Progenitor cell of endocrine pancreas (in vitro differentiated cells): ENCODE results near the gene ZNF865. TPM values are rescaled to one million over a fixed set of nuclear protein-coding genes. Genes with fewer than 3 reads are reported as not detected.
A peak's percentile ranks its signal among the peaks of the same experiment; 100 is the strongest.

ENCODE experiments used
- DNase-seq: peaks from one replicate; pipeline ENCODE4 v3.0.0; 2021; ENCODE audit warnings: low spot score; ENCODE audit not compliant: unreplicated experiment
- H3K27ac Mint-ChIP-seq: 2 replicates; pipeline ENCODE4 v1.8.0; 2021; ENCODE audit warnings: mild to moderate bottlenecking, moderate library complexity, mixed read lengths
- H3K27me3 Mint-ChIP-seq: 2 replicates; pipeline ENCODE4 v1.8.0; 2021; ENCODE audit warnings: mixed read lengths
- H3K36me3 Mint-ChIP-seq: 2 replicates; pipeline ENCODE4 v1.8.0; 2022; ENCODE audit warnings: mixed read lengths; ENCODE audit not compliant: insufficient read depth
- H3K4me1 Mint-ChIP-seq: 2 replicates; pipeline ENCODE4 v1.8.0; 2021; ENCODE audit warnings: low read depth, mixed read lengths
- H3K4me3 Mint-ChIP-seq: 2 replicates; pipeline ENCODE4 v1.8.0; 2021; ENCODE audit warnings: low read depth, mild to moderate bottlenecking, moderate library complexity, mixed read lengths
- H3K9me3 Mint-ChIP-seq: 2 replicates; pipeline ENCODE4 v1.8.0; 2021; ENCODE audit warnings: low read depth, mixed read lengths
- CTCF ChIP-seq: fragments of 200-600 bp; sonication (generic); IDR thresholded peaks from one replicate; pipeline ENCODE4 v1.5.0; 2021; ENCODE audit warnings: antibody characterized with exemption, mild to moderate bottlenecking; ENCODE audit not compliant: unreplicated experiment
- total RNA-seq: library from RNA; stranded (reverse); gene quantifications from 2 replicates; pipeline ENCODE4 v1.2.1, GENCODE V29; 2021

Gene ZNF865
- total RNA-seq, 1 donor from 2014 or later = 19.9 TPM

GRCh38 chr19:55576746-55577145 lies 28.7 kb upstream of the ZNF865 start:
- Mint-ChIP-seq H3K27me3 (no peaks in the 10 kb centered on the region), H3K36me3 (peaks cover 17% of the 10 kb centered on the region), H3K9me3 (no peaks in the 10 kb centered on the region), H3K4me3 (peak overlapping the region; percentile 55), H3K27ac (peak overlapping the region; percentile 84), H3K4me1 (peaks cover 15% of the 10 kb centered on the region)
- no peak for TF ChIP-seq CTCF
- DNase-seq = no peak

- Mint-ChIP-seq H3K36me3 (peaks cover 17% of the 10 kb centered on the region), H3K4me1 (peaks cover 20% of the 10 kb centered on the region), H3K4me3 (no peak overlapping the region), H3K27me3 (no peaks in the 10 kb centered on the region), H3K27ac (no peak overlapping the region), H3K9me3 (no peaks in the 10 kb centered on the region)
- TF ChIP-seq CTCF = no peak
- no peak for DNase-seq
These were observed 27.3 kb upstream of the ZNF865 start for GRCh38 chr19:55578031-55578760.

GRCh38 chr19:55578761-55579747 lies 26.4 kb upstream of the ZNF865 start:
- DNase-seq = no peak
- Mint-ChIP-seq H3K27me3 (no peaks in the 10 kb centered on the region), H3K4me1 (peaks cover 20% of the 10 kb centered on the region), H3K4me3 (peak overlapping the region; percentile 92), H3K9me3 (no peaks in the 10 kb centered on the region), H3K36me3 (peaks cover 17% of the 10 kb centered on the region), H3K27ac (peak overlapping the region; percentile 87)
- no peak for TF ChIP-seq CTCF

GRCh38 chr19:55579766-55580621 lies 25.5 kb upstream of the ZNF865 start:
- peaks cover 17% of the 10 kb centered on the region for H3K36me3 Mint-ChIP-seq
- H3K27ac Mint-ChIP-seq = peak overlapping the region; percentile 87

More at GRCh38 chr19:55579766-55580621, 25.5 kb upstream of the ZNF865 start:
- TF ChIP-seq CTCF = no peak
- Mint-ChIP-seq H3K4me1 (peaks cover 20% of the 10 kb centered on the region), H3K27me3 (no peaks in the 10 kb centered on the region), H3K4me3 (peak overlapping the region; percentile 92), H3K9me3 (no peaks in the 10 kb centered on the region)
- DNase-seq = no peak
